ENCODE results near the gene BIRC2.
"Not testable (repeated sequence)": the region's sequence is repeated elsewhere in the genome, so short reads cannot be mapped to it uniquely, and the experiment has no call there.

- not testable (repeated sequence) for TF ChIP-seq CTCF, POLR2A (IDR thresholded peaks at IDR 0.05)
Observed at GRCh38 chr11:102300837-102301236, 46.2 kb upstream of the BIRC2 start.
